ENCODE data around the gene DDX25.
A peak's percentile ranks its signal among the peaks of the same experiment; 100 is the strongest.
"Not testable (repeated sequence)": the region's sequence is repeated elsewhere in the genome, so short reads cannot be mapped to it uniquely, and the experiment has no call there.

GRCh38 chr11:125914601-125915000 is 10.3 kb downstream of the DDX25 start:
- TF ChIP-seq TCF7L2 (IDR thresholded peaks at IDR 0.05; ENCODE audit: borderline replicate concordance, extremely low read depth, insufficient read depth, insufficient read length); ZNF274 (IDR thresholded peaks at IDR 0.05; ENCODE audit: low read depth, low read length); SP1 (IDR thresholded peaks at IDR 0.05; ENCODE audit: low read depth); POLR2A (IDR thresholded peaks at IDR 0.05; ENCODE audit: borderline replicate concordance, extremely low read depth, insufficient read depth, insufficient read length); POLR2AphosphoS5 (IDR thresholded peaks at IDR 0.05; ENCODE audit: low read depth, low read length); YY1 (IDR thresholded peaks at IDR 0.05; ENCODE audit: extremely low read depth, insufficient replicate concordance, low read depth, low read length); EZH2 (IDR thresholded peaks at IDR 0.05); RAD21 (IDR thresholded peaks at IDR 0.05; ENCODE audit: low read depth); EGR1 (IDR thresholded peaks at IDR 0.05; ENCODE audit: low read depth): not testable (repeated sequence)
- TF ChIP-seq, protein P1, sequence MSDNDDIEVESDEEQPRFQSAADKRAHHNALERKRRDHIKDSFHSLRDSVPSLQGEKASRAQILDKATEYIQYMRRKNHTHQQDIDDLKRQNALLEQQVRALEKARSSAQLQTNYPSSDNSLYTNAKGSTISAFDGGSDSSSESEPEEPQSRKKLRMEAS (IDR thresholded peaks at IDR 0.05), result not testable (repeated sequence)
- TF ChIP-seq CTCF (IDR thresholded peaks at IDR 0.05 in 2 of 3, conservative IDR thresholded peaks at IDR 0.05 in 1 of 3; ENCODE audit: borderline replicate concordance in 1 of 3, insufficient read depth in 1 of 3, low read depth in 2 of 3, low read length in 2 of 3), result peak; percentile 7 to 33 (median 26); a peak in 4 of 6 replicates
